GM18508 (cell line): Measurements from ENCODE around the gene ZGPAT.
"Not testable (repeated sequence)": the region's sequence is repeated elsewhere in the genome, so short reads cannot be mapped to it uniquely, and the experiment has no call there.

Experiments used
- ATAC-seq: cut with Tn5 transposase; IDR thresholded peaks from one replicate; pipeline ENCODE4 v1.9.1; 2021; ENCODE audit warnings: moderate number of reproducible peaks; ENCODE audit not compliant: insufficient read depth, unreplicated experiment

Gene ZGPAT

GRCh38 chr20:63755933-63756647 lies 48.3 kb downstream of the ZGPAT start:
- no peak for ATAC-seq

GRCh38 chr20:63756648-63756991 lies 48.8 kb downstream of the ZGPAT start:
- ATAC-seq = no peak

- ATAC-seq = no peak
These were observed 50.3 kb downstream of the ZGPAT start for GRCh38 chr20:63758152-63758551.

GRCh38 chr20:63759377-63759901 lies 51.6 kb downstream of the ZGPAT start:
- no peak for ATAC-seq

- ATAC-seq = no peak
These were observed 57.4 kb downstream of the ZGPAT start for GRCh38 chr20:63765082-63765873.

- no peak for ATAC-seq
These were observed 58.1 kb downstream of the ZGPAT start for GRCh38 chr20:63765902-63766301.

- ATAC-seq = no peak
These were observed 59.0 kb downstream of the ZGPAT start for GRCh38 chr20:63766695-63767426.

GRCh38 chr20:63767456-63767855 lies 59.6 kb downstream of the ZGPAT start:
- ATAC-seq = no peak

- ATAC-seq = no peak
These were observed 60.0 kb downstream of the ZGPAT start for GRCh38 chr20:63767886-63768285.

GRCh38 chr20:63768591-63769515 lies 61.0 kb downstream of the ZGPAT start:
- ATAC-seq = no peak

- no peak for ATAC-seq
These were observed 62.1 kb downstream of the ZGPAT start for GRCh38 chr20:63769891-63770474.

- no peak for ATAC-seq
These were observed 63.3 kb downstream of the ZGPAT start for GRCh38 chr20:63771046-63771707.

GRCh38 chr20:63772781-63773518 lies 65.1 kb downstream of the ZGPAT start:
- ATAC-seq = no peak

GRCh38 chr20:63773571-63774241 lies 65.9 kb downstream of the ZGPAT start:
- ATAC-seq = no peak

- ATAC-seq = no peak
These were observed 66.5 kb downstream of the ZGPAT start for GRCh38 chr20:63774306-63774705.

- no peak for ATAC-seq
These were observed 67.5 kb downstream of the ZGPAT start for GRCh38 chr20:63775096-63775978.

- not testable (repeated sequence) for ATAC-seq
These were observed 69.0 kb downstream of the ZGPAT start for GRCh38 chr20:63776875-63777274.
